GM12878 (cell line): ENCODE results near the gene TMEM82. TPM values are rescaled to one million over a fixed set of nuclear protein-coding genes. Genes with fewer than 3 reads are reported as not detected.

Experiments used
- ATAC-seq: fragments of 200-7000 bp; cut with Tn5 transposase; 3 replicates; pipeline ENCODE4 v1.9.1; 2020; ENCODE audit warnings: mild to moderate bottlenecking, moderate library complexity
- BruUV-seq: library from RNA; stranded (reverse); fragments of 400-500 nt; replicated peaks from 2 replicates; lab custom pipeline; 2021; lab: Mats Ljungman, UMichigan
- CTCF ChIA-PET: fragments of 300-600 bp; sonication (Branson Sonifier 250); formaldehyde crosslinking; extraction: SDS; loops from one replicate; lab custom pipeline; 2021; ENCODE audit warnings: inconsistent platforms; lab: Yijun Ruan, JAX
- POLR2A ChIA-PET: fragments of 350-600 bp; formaldehyde crosslinking; extraction: SDS; loops from one replicate; lab custom pipeline; 2021; ENCODE audit warnings: inconsistent platforms; lab: Charles Lee
- RAD21 ChIA-PET: fragments of 300-600 bp; sonication (Branson Sonifier 250); formaldehyde crosslinking; loops from one replicate; lab custom pipeline; 2023; ENCODE audit warnings: antibody characterized with exemption; ENCODE audit not compliant: unreplicated experiment; lab: Charles Lee
- SMC1A ChIA-PET: fragments of 300-600 bp; sonication (Branson Sonifier 250); formaldehyde crosslinking; loops from one replicate; lab custom pipeline; 2023; ENCODE audit not compliant: unreplicated experiment, uncharacterized antibody; lab: Charles Lee
- DNase-seq: peaks from one replicate; pipeline ENCODE4 v3.0.0-alpha.2; 2011; ENCODE audit warnings: low read depth, low spot score
- FAIRE-seq: peaks from 3 replicates; lab custom pipeline; 2011; peaks lifted over from hg19 to GRCh38; lab: Jason Lieb, UNC
- H2AFZ ChIP-seq: 2 replicates; pipeline ENCODE4 v1.6.0; 2011; ENCODE audit warnings: low read depth, low read length, control low read depth; ENCODE audit not compliant: control insufficient read depth
- H3K27ac ChIP-seq: 2 replicates; pipeline ENCODE4 v1.5.1; 2011; ENCODE audit warnings: control low read depth; ENCODE audit not compliant: control insufficient read depth, insufficient read depth
- H3K27me3 ChIP-seq, 2 experiments: replicated peaks in 1 of 2; 2 replicates each; pipeline versions ENCODE4 v1.6.0 to v1.6.1; 2011; ENCODE audit warnings: low read length in 1 of 2; ENCODE audit not compliant: control insufficient read depth in 2 of 2, insufficient read depth in 2 of 2
- H3K36me3 ChIP-seq, 2 experiments: 2 replicates each; pipeline ENCODE4 v1.5.1; 2011; ENCODE audit warnings: low read length in 1 of 2; ENCODE audit not compliant: control insufficient read depth in 2 of 2, insufficient read depth in 2 of 2
- H3K4me1 ChIP-seq: 2 replicates; pipeline ENCODE4 v1.6.1; 2011; ENCODE audit warnings: mild to moderate bottlenecking, low read length, moderate library complexity, mixed read lengths; ENCODE audit not compliant: control insufficient read depth, insufficient read depth
- H3K4me2 ChIP-seq: 2 replicates; pipeline ENCODE4 v1.6.0; 2011; ENCODE audit warnings: control low read depth; ENCODE audit not compliant: control insufficient read depth, insufficient read depth
- H3K4me3 ChIP-seq: fragments of 200-600 bp; sonication (generic); 2 replicates; pipeline ENCODE4 v1.5.1; 2016
- H3K79me2 ChIP-seq: 2 replicates; pipeline ENCODE4 v1.6.0; 2011; ENCODE audit warnings: low read length; ENCODE audit not compliant: control insufficient read depth, insufficient read depth
- H3K9ac ChIP-seq: 2 replicates; pipeline ENCODE4 v1.8.0; 2011; ENCODE audit warnings: low read length, control low read depth, mixed read lengths; ENCODE audit not compliant: control insufficient read depth, insufficient read depth
- H3K9me3 ChIP-seq: replicated peaks from 3 replicates; pipeline ENCODE4 v1.5.1; 2011; ENCODE audit warnings: mild to moderate bottlenecking, low read length; ENCODE audit not compliant: control insufficient read depth, insufficient read depth
- H4K20me1 ChIP-seq: 2 replicates; pipeline ENCODE4 v1.6.0; 2011; ENCODE audit not compliant: control insufficient read depth, insufficient read depth
- CREM ChIP-seq: IDR thresholded peaks from 2 replicates; pipeline ENCODE4 v1.6.1; 2014; ENCODE audit warnings: antibody characterized with exemption, low read depth
- IKZF1 ChIP-seq: fragments of 450-650 bp; conservative IDR thresholded peaks from 2 replicates; pipeline ENCODE4 v1.6.1; 2017; ENCODE audit warnings: antibody characterized with exemption, mild to moderate bottlenecking
- PKNOX1 ChIP-seq: fragments of 450-650 bp; IDR thresholded peaks from 2 replicates; pipeline ENCODE4 v1.6.1; 2016; ENCODE audit warnings: mild to moderate bottlenecking
- RELB ChIP-seq: fragments of 450-650 bp; IDR thresholded peaks from 2 replicates; pipeline ENCODE4 v1.6.1; 2017; ENCODE audit warnings: low read depth, mild to moderate bottlenecking, moderate library complexity
- SRF ChIP-seq, 2 experiments: IDR thresholded peaks; 2 replicates each; pipeline ENCODE4 v1.6.1; 2011; ENCODE audit warnings: low read depth in 2 of 2, low read length in 2 of 2, mild to moderate bottlenecking in 1 of 2, moderate library complexity in 1 of 2
- ZBTB4 ChIP-seq: fragments of 450-650 bp; formaldehyde crosslinking; IDR thresholded peaks from 2 replicates; pipeline ENCODE4 v1.4.0; 2022; ENCODE audit warnings: mild to moderate bottlenecking, moderate library complexity
- WGBS: methylation state at CpG from one replicate; pipeline ENCODE4 v1.1.6; 2016; ENCODE audit warnings: low lambda C conversion rate; ENCODE audit not compliant: insufficient replicate concordance, insufficient coverage; ENCODE audit errors: missing lambda C conversion rate; 5-methylcytosine and 5-hydroxymethylcytosine counted together
- in situ Hi-C: fragments of 300-500 bp; cut with MboI; formaldehyde crosslinking; loops from 9 replicates; pipeline ENCODE4 v1.14.3; 2018; ENCODE audit warnings: mixed read lengths
- intact Hi-C: fragments of 100-400 bp; cut with micrococcal nuclease; formaldehyde crosslinking; loops from one replicate; pipeline ENCODE4 v1.14.2; 2022; ENCODE audit not compliant: unreplicated experiment
- polyA plus RNA-seq, 11 experiments: library from polyadenylated mRNA; depleted of rRNA in 4 of 11; unstranded in 6 of 11; stranded (reverse) in 5 of 11; fragments of >200 nt; fragmentation: Nextera tagmentation in 4 of 11; fragmentation: Illumina TruSeq in 1 of 11; extraction: Ambion mirVana in 4 of 11; extraction: Trizol in 1 of 11; gene quantifications; 1 replicate in 1 of 11; 2 replicates in 10 of 11; pipeline versions ENCODE4 v1.2.1 to v1.2.3, GENCODE V29; 2011 to 2016; ENCODE audit warnings: inconsistent platforms in 2 of 11, missing spikeins in 2 of 11, low read depth in 1 of 11
- total RNA-seq, 4 experiments: library from RNA; depleted of rRNA in 3 of 4; stranded (reverse); fragments of >200 nt in 3 of 4; fragmentation: Illumina TruSeq in 1 of 4; extraction: Trizol in 1 of 4; gene quantifications; 2 replicates each; pipeline versions ENCODE4 v1.2.1 to v1.2.3, GENCODE V29; 2013 to 2021

The TMEM82 gene
- total and polyA plus RNA-seq, 10 of the 15 experiments (the other 5 are each of a cell fraction or from before 2014, with no cell fraction given), result not detected

- DNase-seq (no peak), ATAC-seq (no peak), FAIRE-seq (no peak)
- intact Hi-C loops (no loop called here), in situ Hi-C loops (no loop called here)
- RAD21 ChIA-PET, result interaction anchor here (0.7 kb wide), 1 partner anchor 688 kb away, joined by 4 read pairs; no protein-coding TSS in a partner anchor
- Histone ChIP-seq H3K4me3 (no peak overlapping the region), H3K79me2 (peaks cover 27% of the 10 kb centered on the region), H4K20me1 (no peaks in the 10 kb centered on the region), H3K9me3 (no peaks in the 10 kb centered on the region; the same call in 2 of the 3 replicates), H3K27me3 (no peaks in the 10 kb centered on the region), H3K36me3 (peaks cover 7% of the 10 kb centered on the region in 2 experiments), H3K4me2 (no peak overlapping the region), H2AFZ (no peak overlapping the region), H3K4me1 (peaks cover 4% of the 10 kb centered on the region), H3K27ac (no peak overlapping the region), H3K9ac (no peak overlapping the region)
- CTCF ChIA-PET, result interaction anchor here (0.6 kb wide), 1 partner anchor 169 kb away, joined by 3 read pairs; no protein-coding TSS in a partner anchor
- no TSS peak for BruUV-seq
- TF ChIP-seq IKZF1, result no peak
- no peak for TF ChIP-seq RELB
- SMC1A ChIA-PET, result interaction anchor here (0.8 to 1.4 kb wide), 2 partner anchors 13 to 31 kb away, joined by 3 read pairs; no protein-coding TSS in a partner anchor
- POLR2A ChIA-PET, result interaction anchor here (0.6 kb wide), 2 partner anchors 182 to 207 kb away, joined by 5 to 6 read pairs; no protein-coding TSS in a partner anchor
- WGBS, result 92% methylated on average over 18 of the region's 19 CpGs
Observed at GRCh38 chr1:15702722-15703550, 39.4 kb upstream of the TMEM82 start.

GRCh38 chr1:15703562-15703961 lies 38.7 kb upstream of the TMEM82 start:
- H3K27ac ChIP-seq, result no peak overlapping the region
- FAIRE-seq (no peak), ATAC-seq (no peak), DNase-seq (no peak)
- peaks cover 7% of the 10 kb centered on the region in 2 experiments for H3K36me3 ChIP-seq
- no peak for TF ChIP-seq ZBTB4 (CRISPR knock-in tag)
- TF ChIP-seq SRF (IDR thresholded peaks at IDR 0.05; ENCODE audit: low read depth in 2 of 2, low read length in 2 of 2), result 0 out of 4 replicates have a peak, but pooled peaks of 1 of the 2 experiments have one; percentile 6
- no peak for TF ChIP-seq CREM
- no peak for TF ChIP-seq PKNOX1
- whole genome bisulfite sequencing, result 93% methylated on average over 9 of the region's 9 CpGs
- SMC1A ChIA-PET, result interaction anchor here (0.8 kb wide), 1 partner anchor 12 kb away, joined by 3 read pairs; no protein-coding TSS in a partner anchor
- intact Hi-C loops, result no loop called here
- H3K4me3 ChIP-seq, result no peak overlapping the region
- H2AFZ ChIP-seq, result no peak overlapping the region
- BruUV-seq, result no TSS peak
- no peaks in the 10 kb centered on the region; the same call in 2 of the 3 replicates for H3K9me3 ChIP-seq
- no peaks in the 10 kb centered on the region for H4K20me1 ChIP-seq
- no peaks in the 10 kb centered on the region for H3K27me3 ChIP-seq
- CTCF ChIA-PET, result no interaction called here
- in situ Hi-C loops, result no loop called here
- peaks cover 25% of the 10 kb centered on the region for H3K79me2 ChIP-seq
- POLR2A ChIA-PET, result interaction anchor here (0.6 kb wide), 1 partner anchor 183 kb away, joined by 6 read pairs; no protein-coding TSS in a partner anchor
- no peak overlapping the region for H3K4me2 ChIP-seq
- H3K9ac ChIP-seq, result no peak overlapping the region
- H3K4me1 ChIP-seq, result no peaks in the 10 kb centered on the region
- RAD21 ChIA-PET, result no interaction called here
